PFSK-1 (cell line): ENCODE measurements around the gene PPP3CA.

ENCODE experiments used
- FOXP2 ChIP-seq: optimal IDR thresholded peaks from 2 replicates; pipeline ENCODE3; 2011; ENCODE audit warnings: borderline replicate concordance, control low read depth, inconsistent platforms; ENCODE audit not compliant: insufficient read depth; ENCODE audit errors: extremely low read length, extremely low read depth
- POLR2AphosphoS5 ChIP-seq: IDR thresholded peaks from 2 replicates; pipeline ENCODE4 v1.6.1; 2012; ENCODE audit warnings: low read depth, mild to moderate bottlenecking, control low read depth, low read length, moderate library complexity
- REST ChIP-seq, 2 experiments: IDR thresholded peaks; 2 replicates each; pipeline versions ENCODE4 v1.6.1 to v1.8.0; 2011 to 2012; ENCODE audit warnings: low read depth in 2 of 2, low read length in 2 of 2, control low read depth in 1 of 2, inconsistent platforms in 1 of 2, mild to moderate bottlenecking in 1 of 2, moderate library complexity in 1 of 2; ENCODE audit not compliant: insufficient read depth in 1 of 2
- SIN3A ChIP-seq: IDR thresholded peaks from 2 replicates; pipeline ENCODE4 v1.6.1; 2012; ENCODE audit warnings: mild to moderate bottlenecking, low read length, moderate library complexity, borderline replicate concordance; ENCODE audit not compliant: insufficient read depth
- TAF1 ChIP-seq: IDR thresholded peaks from 2 replicates; pipeline ENCODE4 v1.6.1; 2012; ENCODE audit warnings: low read length, control low read depth, borderline replicate concordance; ENCODE audit not compliant: insufficient read depth

The PPP3CA gene

GRCh38 chr4:101035487-101035886 is 311.8 kb downstream of the PPP3CA start:
- TF ChIP-seq SIN3A = no peak
- TF ChIP-seq TAF1 = no peak
- no peak for TF ChIP-seq REST (IDR thresholded peaks at IDR 0.05; ENCODE audit: insufficient read depth in 1 of 2, low read depth in 2 of 2, low read length in 2 of 2)
- TF ChIP-seq FOXP2 = no peak
- TF ChIP-seq POLR2AphosphoS5 = no peak

- TF ChIP-seq POLR2AphosphoS5 = no peak
Observed at GRCh38 chr4:101033986-101034385, 313.3 kb downstream of the PPP3CA start.

GRCh38 chr4:101032541-101032940 is 314.8 kb downstream of the PPP3CA start:
- no peak for TF ChIP-seq TAF1
- no peak for TF ChIP-seq FOXP2
- no peak for TF ChIP-seq SIN3A
- TF ChIP-seq POLR2AphosphoS5 = no peak

GRCh38 chr4:101031971-101032370 is 315.4 kb downstream of the PPP3CA start:
- TF ChIP-seq SIN3A = no peak
- no peak for TF ChIP-seq REST (IDR thresholded peaks at IDR 0.05; ENCODE audit: insufficient read depth in 1 of 2, low read depth in 2 of 2, low read length in 2 of 2)
- TF ChIP-seq TAF1 = no peak
- no peak for TF ChIP-seq FOXP2
- no peak for TF ChIP-seq POLR2AphosphoS5

GRCh38 chr4:101028886-101029285 is 318.4 kb downstream of the PPP3CA start:
- no peak for TF ChIP-seq FOXP2
- no peak for TF ChIP-seq SIN3A
- TF ChIP-seq REST (IDR thresholded peaks at IDR 0.05; ENCODE audit: insufficient read depth in 1 of 2, low read depth in 2 of 2, low read length in 2 of 2) = no peak
- no peak for TF ChIP-seq TAF1
- no peak for TF ChIP-seq POLR2AphosphoS5

GRCh38 chr4:101027721-101028120 is 319.6 kb downstream of the PPP3CA start:
- TF ChIP-seq TAF1 (no peak), FOXP2 (no peak), SIN3A (no peak)

GRCh38 chr4:101025755-101026154 is 321.6 kb downstream of the PPP3CA start:
- no peak for TF ChIP-seq FOXP2
- no peak for TF ChIP-seq SIN3A
- TF ChIP-seq POLR2AphosphoS5 = no peak
- no peak for TF ChIP-seq REST (IDR thresholded peaks at IDR 0.05; ENCODE audit: insufficient read depth in 1 of 2, low read depth in 2 of 2, low read length in 2 of 2)
- no peak for TF ChIP-seq TAF1
